Measurements from ENCODE around the gene RIN1. TPM values are rescaled to one million over a fixed set of nuclear protein-coding genes. Genes with fewer than 3 reads are reported as not detected.
"Not testable (repeated sequence)": the region's sequence is repeated elsewhere in the genome, so short reads cannot be mapped to it uniquely, and the experiment has no call there.

The RIN1 gene
- total RNA-seq, 1 donor: 19.0 TPM

GRCh38 chr11:66363187-66363601 lies 27.0 kb upstream of the RIN1 start:
- no peak for TF ChIP-seq CTCF (IDR thresholded peaks at IDR 0.05; ENCODE audit: insufficient read depth, low read depth, low read length)
- DNase-seq (ENCODE audit: low read depth): no peak
- H3K4me3 ChIP-seq (ENCODE audit: low read depth, low read length): no peak overlapping the region

- TF ChIP-seq CTCF (IDR thresholded peaks at IDR 0.05; ENCODE audit: insufficient read depth, low read depth, low read length): no peak
- no peak overlapping the region for H3K4me3 ChIP-seq (ENCODE audit: low read depth, low read length)
- no peak for DNase-seq (ENCODE audit: low read depth)
These were observed 26.4 kb upstream of the RIN1 start for GRCh38 chr11:66362481-66363147.

- H3K4me3 ChIP-seq (ENCODE audit: low read depth, low read length): no peak overlapping the region
- no peak for TF ChIP-seq CTCF (IDR thresholded peaks at IDR 0.05; ENCODE audit: insufficient read depth, low read depth, low read length)
- no peak for DNase-seq (ENCODE audit: low read depth)
These were observed 25.3 kb upstream of the RIN1 start for GRCh38 chr11:66361502-66361941.

GRCh38 chr11:66360406-66361073 lies 24.3 kb upstream of the RIN1 start:
- H3K4me3 ChIP-seq (ENCODE audit: low read depth, low read length): no peak overlapping the region
- DNase-seq (ENCODE audit: low read depth): no peak
- no peak for TF ChIP-seq CTCF (IDR thresholded peaks at IDR 0.05; ENCODE audit: insufficient read depth, low read depth, low read length)

GRCh38 chr11:66359662-66360087 lies 23.4 kb upstream of the RIN1 start:
- H3K4me3 ChIP-seq (ENCODE audit: low read depth, low read length): no peak overlapping the region
- no peak for TF ChIP-seq CTCF (IDR thresholded peaks at IDR 0.05; ENCODE audit: insufficient read depth, low read depth, low read length)
- DNase-seq (ENCODE audit: low read depth): no peak

GRCh38 chr11:66350560-66351235 lies 14.5 kb upstream of the RIN1 start:
- not testable (repeated sequence) for DNase-seq (ENCODE audit: low read depth); H3K4me3 ChIP-seq (ENCODE audit: low read depth, low read length)

DNA sequence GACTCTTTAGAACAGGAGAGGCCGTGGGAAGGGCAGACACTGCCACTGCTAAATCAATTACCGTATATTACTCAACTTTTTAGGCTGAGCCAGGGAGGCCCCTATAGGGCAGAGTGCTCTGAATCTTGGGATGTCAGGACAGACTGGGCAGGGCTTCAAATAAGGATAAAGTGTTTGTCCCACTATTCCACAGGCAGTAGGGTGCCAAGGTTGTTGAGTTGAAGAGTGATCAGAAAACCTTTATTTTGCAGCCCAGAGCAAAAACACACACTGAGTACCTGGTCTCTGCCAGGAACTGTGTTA lies 12.8 kb upstream of the RIN1 start:
- no peak for DNase-seq (ENCODE audit: low read depth)
- no peak for TF ChIP-seq CTCF (IDR thresholded peaks at IDR 0.05; ENCODE audit: insufficient read depth, low read depth, low read length)
- H3K4me3 ChIP-seq (ENCODE audit: low read depth, low read length): no peak overlapping the region
